KMS-11 (cell line): Measurements from ENCODE around the gene COL25A1.

Source experiments
- H2AFZ ChIP-seq: fragments of 200-600 bp; sonication (generic); 2 replicates; pipeline ENCODE4 v1.6.1; 2016; ENCODE audit warnings: antibody characterized with exemption, mixed run types, low read depth
- H3K27ac ChIP-seq: fragments of 200-600 bp; sonication (generic); 2 replicates; pipeline ENCODE4 v1.6.1; 2016; ENCODE audit warnings: mild to moderate bottlenecking, mixed run types
- H3K27me3 ChIP-seq: fragments of 200-600 bp; sonication (generic); 2 replicates; pipeline ENCODE4 v1.6.1; 2017; ENCODE audit warnings: mild to moderate bottlenecking, low read depth, mixed run types, moderate library complexity; ENCODE audit not compliant: insufficient read depth
- H3K36me3 ChIP-seq: fragments of 200-600 bp; sonication (generic); 2 replicates; pipeline ENCODE4 v1.6.1; 2017; ENCODE audit warnings: mild to moderate bottlenecking, mixed run types; ENCODE audit not compliant: insufficient read depth
- H3K4me1 ChIP-seq: fragments of 200-600 bp; sonication (generic); 2 replicates; pipeline ENCODE4 v1.6.1; 2016; ENCODE audit warnings: mild to moderate bottlenecking, low read depth, mixed run types; ENCODE audit not compliant: poor library complexity, severe bottlenecking
- H3K4me2 ChIP-seq: fragments of 200-600 bp; sonication (generic); 2 replicates; pipeline ENCODE4 v1.7.0; 2016; ENCODE audit warnings: mild to moderate bottlenecking, mixed run types
- H3K4me3 ChIP-seq: fragments of 200-600 bp; sonication (generic); IDR thresholded peaks from 2 replicates; pipeline ENCODE4 v1.6.1; 2017; ENCODE audit warnings: low read depth, low read length, mixed read lengths; ENCODE audit not compliant: insufficient read depth
- H3K79me2 ChIP-seq: fragments of 200-600 bp; sonication (generic); 2 replicates; pipeline ENCODE4 v1.6.1; 2016; ENCODE audit warnings: low read depth, mixed run types; ENCODE audit not compliant: insufficient read depth
- H3K9ac ChIP-seq: fragments of 200-600 bp; sonication (generic); 2 replicates; pipeline ENCODE4 v1.6.1; 2016; ENCODE audit warnings: mild to moderate bottlenecking, mixed run types
- H4K20me1 ChIP-seq: fragments of 200-600 bp; sonication (generic); 2 replicates; pipeline ENCODE4 v1.6.1; 2016; ENCODE audit warnings: mild to moderate bottlenecking, mixed run types; ENCODE audit not compliant: insufficient read depth
- TF ChIP-seq, protein P1 (sequence below): fragments of 200-600 bp; sonication (generic); conservative IDR thresholded peaks from 2 replicates; pipeline ENCODE4 v1.6.1; 2017; ENCODE audit warnings: low read depth, mild to moderate bottlenecking, antibody characterized with exemption, low read length, moderate library complexity, mixed read lengths

The COL25A1 gene

GRCh38 chr4:108971473-108971872 lies 331.0 kb downstream of the COL25A1 start:
- no peak overlapping the region for H3K4me3 ChIP-seq
- no peaks in the 10 kb centered on the region for H4K20me1 ChIP-seq
- no peak overlapping the region for H2AFZ ChIP-seq
- H3K27me3 ChIP-seq: no peaks in the 10 kb centered on the region
- no peak overlapping the region for H3K9ac ChIP-seq
- peaks cover 5% of the 10 kb centered on the region for H3K4me1 ChIP-seq
- H3K36me3 ChIP-seq: no peaks in the 10 kb centered on the region
- TF ChIP-seq, protein P1, sequence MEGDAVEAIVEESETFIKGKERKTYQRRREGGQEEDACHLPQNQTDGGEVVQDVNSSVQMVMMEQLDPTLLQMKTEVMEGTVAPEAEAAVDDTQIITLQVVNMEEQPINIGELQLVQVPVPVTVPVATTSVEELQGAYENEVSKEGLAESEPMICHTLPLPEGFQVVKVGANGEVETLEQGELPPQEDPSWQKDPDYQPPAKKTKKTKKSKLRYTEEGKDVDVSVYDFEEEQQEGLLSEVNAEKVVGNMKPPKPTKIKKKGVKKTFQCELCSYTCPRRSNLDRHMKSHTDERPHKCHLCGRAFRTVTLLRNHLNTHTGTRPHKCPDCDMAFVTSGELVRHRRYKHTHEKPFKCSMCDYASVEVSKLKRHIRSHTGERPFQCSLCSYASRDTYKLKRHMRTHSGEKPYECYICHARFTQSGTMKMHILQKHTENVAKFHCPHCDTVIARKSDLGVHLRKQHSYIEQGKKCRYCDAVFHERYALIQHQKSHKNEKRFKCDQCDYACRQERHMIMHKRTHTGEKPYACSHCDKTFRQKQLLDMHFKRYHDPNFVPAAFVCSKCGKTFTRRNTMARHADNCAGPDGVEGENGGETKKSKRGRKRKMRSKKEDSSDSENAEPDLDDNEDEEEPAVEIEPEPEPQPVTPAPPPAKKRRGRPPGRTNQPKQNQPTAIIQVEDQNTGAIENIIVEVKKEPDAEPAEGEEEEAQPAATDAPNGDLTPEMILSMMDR: no peak
- no peaks in the 10 kb centered on the region for H3K79me2 ChIP-seq
- no peak overlapping the region for H3K27ac ChIP-seq
- H3K4me2 ChIP-seq: no peak overlapping the region

DNA sequence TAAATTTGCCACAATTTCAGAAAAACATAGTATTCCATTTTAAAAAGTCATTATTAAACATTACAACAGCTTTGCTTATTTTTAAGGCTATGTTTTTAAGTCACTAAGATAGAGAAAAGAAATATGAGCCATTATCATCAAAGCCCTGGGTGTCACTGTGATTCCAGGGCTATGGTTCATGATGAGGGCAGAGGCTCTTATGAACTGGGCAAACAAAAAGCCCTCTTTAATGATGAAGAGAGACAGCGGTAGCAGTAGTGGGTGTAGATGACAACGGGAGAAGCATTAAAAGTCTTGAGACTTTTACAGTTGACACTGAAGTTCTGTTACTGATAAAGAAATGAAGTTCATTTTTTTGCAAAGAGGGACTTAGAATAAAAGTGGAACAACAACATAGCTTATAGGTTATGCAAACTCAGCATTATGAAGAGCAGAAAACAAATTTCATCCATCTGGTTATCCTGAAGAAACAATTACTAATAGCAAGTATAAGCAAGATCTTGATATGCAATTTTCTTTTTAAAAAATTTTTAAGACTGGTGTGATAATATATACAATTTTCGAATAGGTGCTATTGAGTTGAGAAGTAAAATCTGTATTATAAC lies 336.9 kb downstream of the COL25A1 start:
- no peaks in the 10 kb centered on the region for H3K4me1 ChIP-seq
- TF ChIP-seq, protein P1: no peak

GRCh38 chr4:108965016-108965415 lies 337.4 kb downstream of the COL25A1 start:
- Histone ChIP-seq H3K4me3 (no peak overlapping the region), H3K4me1 (no peaks in the 10 kb centered on the region), H3K36me3 (no peaks in the 10 kb centered on the region), H3K9ac (no peak overlapping the region), H2AFZ (no peak overlapping the region), H3K79me2 (no peaks in the 10 kb centered on the region), H4K20me1 (no peaks in the 10 kb centered on the region), H3K27me3 (no peaks in the 10 kb centered on the region), H3K4me2 (no peak overlapping the region), H3K27ac (no peak overlapping the region)
- TF ChIP-seq, protein P1: no peak

More for the DNA sequence above, 336.9 kb downstream of the COL25A1 start:
- no peak overlapping the region for H3K4me2 ChIP-seq
- H3K4me3 ChIP-seq: no peak overlapping the region
- no peak overlapping the region for H3K9ac ChIP-seq
- H2AFZ ChIP-seq: no peak overlapping the region
- H3K27ac ChIP-seq: no peak overlapping the region
- H4K20me1 ChIP-seq: no peaks in the 10 kb centered on the region
- H3K27me3 ChIP-seq: no peaks in the 10 kb centered on the region
- H3K79me2 ChIP-seq: no peaks in the 10 kb centered on the region
- H3K36me3 ChIP-seq: no peaks in the 10 kb centered on the region

DNA sequence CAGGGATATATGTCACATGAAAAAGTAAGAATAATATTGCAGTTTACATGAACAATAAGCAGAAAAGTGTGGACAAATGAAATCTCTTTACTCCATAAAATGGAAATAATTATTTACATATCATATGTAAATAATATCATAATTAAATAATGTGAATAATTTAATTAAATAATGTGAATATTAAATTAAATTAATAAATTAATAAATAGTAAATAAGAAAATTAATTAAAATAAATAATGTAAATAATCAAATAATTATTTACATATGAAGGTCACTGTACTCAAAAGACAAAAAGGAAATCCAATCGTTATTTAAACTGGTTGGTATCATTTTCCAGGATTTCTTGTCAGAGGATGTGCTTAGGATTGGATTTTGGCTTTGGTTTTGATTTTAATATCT lies 338.5 kb downstream of the COL25A1 start:
- Histone ChIP-seq H3K4me3 (no peak overlapping the region), H3K27ac (no peak overlapping the region), H3K27me3 (no peaks in the 10 kb centered on the region), H3K36me3 (no peaks in the 10 kb centered on the region), H4K20me1 (no peaks in the 10 kb centered on the region), H3K9ac (no peak overlapping the region), H3K4me1 (no peaks in the 10 kb centered on the region), H3K79me2 (no peaks in the 10 kb centered on the region), H2AFZ (no peak overlapping the region), H3K4me2 (no peak overlapping the region)
- TF ChIP-seq, protein P1: no peak
